ENCODE data around the gene GPRC5D.

DNA sequence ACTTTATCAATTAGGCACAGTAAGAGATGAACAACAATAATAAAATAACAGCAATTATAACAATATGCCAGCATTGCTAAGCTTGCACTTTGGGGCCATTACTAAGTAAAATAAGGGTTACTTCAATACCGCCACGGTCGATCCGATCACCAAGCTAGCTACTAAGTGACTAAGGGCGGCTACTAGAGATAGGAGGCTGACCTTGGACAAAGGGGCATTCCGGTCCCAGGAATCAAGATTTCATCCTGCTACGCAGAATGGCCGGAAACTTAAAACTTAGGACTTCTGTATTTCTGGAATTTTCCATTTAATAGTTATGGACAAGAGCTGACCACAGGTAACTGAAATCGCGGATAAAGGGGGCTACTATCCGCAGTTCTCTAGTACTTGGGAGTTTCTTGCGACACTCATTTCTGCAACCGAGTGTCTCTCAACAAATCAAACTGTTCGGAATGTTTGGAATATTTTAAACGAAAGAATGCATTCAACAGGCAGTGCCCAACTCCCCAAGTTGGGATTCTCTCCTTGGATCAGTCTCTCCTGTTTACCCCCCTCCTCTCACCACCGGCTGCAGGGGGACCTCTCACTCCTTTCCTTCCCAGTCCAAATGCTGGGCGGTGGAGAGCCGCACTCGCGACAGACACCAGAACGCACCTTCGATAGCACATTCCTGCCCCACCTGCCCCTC is 47.4 kb upstream of the GPRC5D start:
- TF ChIP-seq POLR2A (IDR thresholded peaks at IDR 0.05; ENCODE audit: low read depth, low read length): no peak
- TF ChIP-seq TAF1 (IDR thresholded peaks at IDR 0.05; ENCODE audit: borderline replicate concordance, low read depth, low read length): no peak
- TF ChIP-seq POLR2AphosphoS5 (IDR thresholded peaks at IDR 0.05; ENCODE audit: low read depth, low read length): no peak
